CD14-positive monocyte (primary cell): ENCODE data around the gene MED27. TPM values are rescaled to one million over a fixed set of nuclear protein-coding genes. Genes with fewer than 3 reads are reported as not detected.

Experiments
- DNase-seq, 3 donors: peaks; one replicate each; pipeline ENCODE4 v3.0.0-alpha.2; 2011 to 2022
- H2AFZ ChIP-seq: 2 replicates; pipeline ENCODE4 v1.6.0; 2012; ENCODE audit warnings: mild to moderate bottlenecking, low read depth, low read length, inconsistent platforms; ENCODE audit not compliant: insufficient read depth, poor library complexity, severe bottlenecking
- H3K27ac ChIP-seq, 2 donors: 1 replicate in 1 of 2; 2 replicates in 1 of 2; pipeline ENCODE4 v1.5.1; 2012 to 2013; ENCODE audit warnings: low read length in 2 of 2, control low read depth in 1 of 2, inconsistent platforms in 1 of 2, low read depth in 1 of 2, mild to moderate bottlenecking in 1 of 2
- H3K27me3 ChIP-seq, 2 donors: one replicate each; pipeline versions ENCODE4 v1.6.0 to v1.6.1; 2011 to 2013; ENCODE audit warnings: low read length in 2 of 2; ENCODE audit not compliant: control insufficient read depth in 2 of 2, insufficient read depth in 2 of 2
- H3K36me3 ChIP-seq, 2 donors: replicated peaks in 1 of 2; 1 replicate in 1 of 2; 2 replicates in 1 of 2; pipeline versions ENCODE4 v1.5.1 to v1.6.1; 2012 to 2013; ENCODE audit warnings: low read length in 2 of 2, control low read depth in 1 of 2, inconsistent platforms in 1 of 2, mild to moderate bottlenecking in 1 of 2; ENCODE audit not compliant: insufficient read depth in 2 of 2, control insufficient read depth in 1 of 2
- H3K4me1 ChIP-seq, 2 donors: 1 replicate in 1 of 2; 2 replicates in 1 of 2; pipeline versions ENCODE4 v1.5.1 to v1.6.1; 2012 to 2013; ENCODE audit warnings: low read length in 2 of 2, control low read depth in 1 of 2, inconsistent platforms in 1 of 2, mild to moderate bottlenecking in 1 of 2, moderate library complexity in 1 of 2; ENCODE audit not compliant: insufficient read depth in 2 of 2, control insufficient read depth in 1 of 2
- H3K4me2 ChIP-seq: replicated peaks from 2 replicates; pipeline ENCODE3; 2012; ENCODE audit warnings: low read length, moderate library complexity, mild to moderate bottlenecking; ENCODE audit not compliant: poor library complexity, severe bottlenecking; ENCODE audit errors: extremely low read depth
- H3K4me3 ChIP-seq, 3 experiments: fragments of 200-600 bp in 1 of 3; sonication (generic) in 1 of 3; replicated peaks in 1 of 3; 1 replicate in 2 of 3; 2 replicates in 1 of 3; pipeline ENCODE4 v1.5.1; 2011 to 2013; ENCODE audit warnings: low read length in 3 of 3, mild to moderate bottlenecking in 3 of 3, control low read depth in 2 of 3, low read depth in 2 of 3, inconsistent platforms in 1 of 3, moderate library complexity in 1 of 3
- H3K79me2 ChIP-seq: 2 replicates; pipeline ENCODE4 v1.6.0; 2012; ENCODE audit warnings: mild to moderate bottlenecking, control low read depth, inconsistent platforms, low read length, moderate library complexity; ENCODE audit not compliant: insufficient read depth
- H3K9ac ChIP-seq: 2 replicates; pipeline ENCODE4 v1.6.0; 2017; ENCODE audit warnings: low read length, mild to moderate bottlenecking; ENCODE audit not compliant: insufficient read depth, poor library complexity, severe bottlenecking
- H3K9me3 ChIP-seq, 2 donors: replicated peaks in 1 of 2; 1 replicate in 1 of 2; 2 replicates in 1 of 2; pipeline versions ENCODE4 v1.5.1 to v1.6.1; 2012 to 2013; ENCODE audit warnings: low read length in 2 of 2, control low read depth in 1 of 2; ENCODE audit not compliant: control insufficient read depth in 1 of 2, insufficient read depth in 1 of 2
- H4K20me1 ChIP-seq: 2 replicates; pipeline ENCODE4 v1.6.0; 2012; ENCODE audit warnings: mild to moderate bottlenecking, low read length, control low read depth, moderate library complexity; ENCODE audit not compliant: insufficient read depth
- H3K27ac Mint-ChIP-seq, 7 donors: one replicate each; pipeline ENCODE4 v1.8.0; 2020; ENCODE audit warnings: mild to moderate bottlenecking in 7 of 7, mixed read lengths in 7 of 7, moderate library complexity in 6 of 7, inconsistent platforms in 2 of 7
- H3K27me3 Mint-ChIP-seq, 3 donors: one replicate each; pipeline ENCODE4 v1.8.0; 2021 to 2022; ENCODE audit warnings: low read depth in 3 of 3, mild to moderate bottlenecking in 3 of 3, mixed read lengths in 3 of 3, moderate library complexity in 3 of 3, inconsistent platforms in 1 of 3
- H3K36me3 Mint-ChIP-seq, 2 donors: one replicate each; pipeline ENCODE4 v1.8.0; 2020; ENCODE audit warnings: mixed read lengths in 2 of 2, inconsistent platforms in 1 of 2, mild to moderate bottlenecking in 1 of 2
- H3K4me1 Mint-ChIP-seq: one replicate; pipeline ENCODE4 v1.8.0; 2020; ENCODE audit warnings: mild to moderate bottlenecking, mixed read lengths
- H3K4me3 Mint-ChIP-seq, 2 donors: one replicate each; pipeline ENCODE4 v1.8.0; 2020; ENCODE audit warnings: mild to moderate bottlenecking in 2 of 2, mixed read lengths in 2 of 2, moderate library complexity in 1 of 2
- H3K9me3 Mint-ChIP-seq, 7 donors: one replicate each; pipeline ENCODE4 v1.8.0; 2020 to 2022; ENCODE audit warnings: mixed read lengths in 7 of 7, mild to moderate bottlenecking in 6 of 7, moderate library complexity in 6 of 7, inconsistent platforms in 2 of 7
- WGBS: methylation state at CpG from one replicate; pipeline ENCODE4 v1.1.5; 2013; ENCODE audit warnings: missing lambda C conversion rate; ENCODE audit not compliant: insufficient coverage; 5-methylcytosine and 5-hydroxymethylcytosine counted together
- intact Hi-C, 2 donors: fragments of 100-400 bp; cut with micrococcal nuclease; formaldehyde crosslinking; loops; one replicate each; pipeline versions ENCODE4 v1.15.0 to v1.15.1; 2023
- polyA plus RNA-seq, 3 donors: library from polyadenylated mRNA; depleted of rRNA in 1 of 3; unstranded in 2 of 3; stranded (reverse) in 1 of 3; fragments of 300-500 nt in 2 of 3; fragments of >200 nt in 1 of 3; fragmentation: Illumina TruSeq in 2 of 3; gene quantifications; 1 replicate in 2 of 3; 2 replicates in 1 of 3; pipeline ENCODE4 v1.2.3, GENCODE V29; 2012 to 2021
- TF ChIP-seq, protein P1 (sequence below): fragments of 200-600 bp; IDR thresholded peaks from one replicate; pipeline ENCODE4 v1.8.0; 2022; ENCODE audit warnings: antibody characterized with exemption, mild to moderate bottlenecking

The MED27 gene
- polyA plus RNA-seq, 3 donors = 14.0 to 26.9 (median 25.8) TPM

DNA sequence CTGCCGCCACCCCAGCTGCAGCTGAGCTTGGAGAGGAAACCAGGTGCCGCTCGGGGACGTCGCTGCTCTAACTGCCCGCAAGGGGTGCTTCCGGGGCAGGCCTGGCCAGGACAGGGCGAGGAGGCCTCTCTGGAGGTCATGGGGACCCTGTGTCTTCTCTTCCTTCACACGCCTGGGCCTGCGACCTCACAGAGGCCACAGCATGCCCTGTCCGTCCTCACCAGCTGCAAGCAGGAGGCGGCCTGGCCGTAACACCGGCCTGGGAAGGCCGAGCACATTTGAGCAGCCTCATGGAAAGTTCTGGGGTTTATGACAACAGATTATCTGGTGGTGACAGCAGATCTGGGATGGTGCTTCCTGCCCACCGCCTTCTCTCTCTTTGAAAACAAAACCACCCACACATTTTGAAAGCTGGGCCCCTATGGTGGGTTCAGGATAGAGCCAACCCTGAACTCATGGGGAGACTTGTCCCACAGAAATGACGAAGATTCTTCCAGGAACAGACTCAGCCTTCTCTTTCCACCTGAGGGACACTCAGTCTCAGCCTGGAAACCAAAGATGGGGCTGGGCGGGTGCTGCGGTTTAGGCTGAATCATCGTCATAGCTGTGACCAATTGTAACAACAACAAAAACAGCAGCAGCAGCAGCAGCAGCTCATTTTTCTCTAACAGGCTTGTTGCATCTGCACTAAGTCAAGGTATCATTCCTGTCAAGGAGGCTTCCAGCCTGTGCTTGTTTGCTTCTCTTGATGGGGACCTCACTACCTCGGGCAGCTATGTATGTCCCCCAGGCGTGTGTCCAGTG, 240.2 kb downstream of the MED27 start:
- intact Hi-C loops = no loop called here
- no peak for DNase-seq
- H3K4me1 Mint-ChIP-seq = no peaks in the 10 kb centered on the region
- Histone ChIP-seq H3K4me1 (no peaks in the 10 kb centered on the region), H3K27me3 (no peaks in the 10 kb centered on the region), H4K20me1 (no peaks in the 10 kb centered on the region), H3K79me2 (no peaks in the 10 kb centered on the region), H3K36me3 (no peaks in the 10 kb centered on the region), H2AFZ (no peak overlapping the region), H3K9me3 (peaks cover 2% of the 10 kb centered on the region in 2 donors), H3K4me2 (no peak overlapping the region), H3K9ac (no peak overlapping the region), H3K27ac (no peak overlapping the region), H3K4me3 (no peak overlapping the region)
- H3K27me3 Mint-ChIP-seq = peaks cover 14 to 20% (median 19%) of the 10 kb centered on the region in 3 donors
- H3K9me3 Mint-ChIP-seq = peaks cover 0 to 7% (median 3%) of the 10 kb centered on the region in 7 donors
- H3K4me3 Mint-ChIP-seq = no peak overlapping the region
- TF ChIP-seq, protein P1, sequence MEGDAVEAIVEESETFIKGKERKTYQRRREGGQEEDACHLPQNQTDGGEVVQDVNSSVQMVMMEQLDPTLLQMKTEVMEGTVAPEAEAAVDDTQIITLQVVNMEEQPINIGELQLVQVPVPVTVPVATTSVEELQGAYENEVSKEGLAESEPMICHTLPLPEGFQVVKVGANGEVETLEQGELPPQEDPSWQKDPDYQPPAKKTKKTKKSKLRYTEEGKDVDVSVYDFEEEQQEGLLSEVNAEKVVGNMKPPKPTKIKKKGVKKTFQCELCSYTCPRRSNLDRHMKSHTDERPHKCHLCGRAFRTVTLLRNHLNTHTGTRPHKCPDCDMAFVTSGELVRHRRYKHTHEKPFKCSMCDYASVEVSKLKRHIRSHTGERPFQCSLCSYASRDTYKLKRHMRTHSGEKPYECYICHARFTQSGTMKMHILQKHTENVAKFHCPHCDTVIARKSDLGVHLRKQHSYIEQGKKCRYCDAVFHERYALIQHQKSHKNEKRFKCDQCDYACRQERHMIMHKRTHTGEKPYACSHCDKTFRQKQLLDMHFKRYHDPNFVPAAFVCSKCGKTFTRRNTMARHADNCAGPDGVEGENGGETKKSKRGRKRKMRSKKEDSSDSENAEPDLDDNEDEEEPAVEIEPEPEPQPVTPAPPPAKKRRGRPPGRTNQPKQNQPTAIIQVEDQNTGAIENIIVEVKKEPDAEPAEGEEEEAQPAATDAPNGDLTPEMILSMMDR = no peak
- no peaks in the 10 kb centered on the region for H3K36me3 Mint-ChIP-seq
- 93% methylated on average over 20 of the region's 22 CpGs for WGBS
- H3K27ac Mint-ChIP-seq = peak overlapping the region in 1 of 7 donors; percentile 14

DNA sequence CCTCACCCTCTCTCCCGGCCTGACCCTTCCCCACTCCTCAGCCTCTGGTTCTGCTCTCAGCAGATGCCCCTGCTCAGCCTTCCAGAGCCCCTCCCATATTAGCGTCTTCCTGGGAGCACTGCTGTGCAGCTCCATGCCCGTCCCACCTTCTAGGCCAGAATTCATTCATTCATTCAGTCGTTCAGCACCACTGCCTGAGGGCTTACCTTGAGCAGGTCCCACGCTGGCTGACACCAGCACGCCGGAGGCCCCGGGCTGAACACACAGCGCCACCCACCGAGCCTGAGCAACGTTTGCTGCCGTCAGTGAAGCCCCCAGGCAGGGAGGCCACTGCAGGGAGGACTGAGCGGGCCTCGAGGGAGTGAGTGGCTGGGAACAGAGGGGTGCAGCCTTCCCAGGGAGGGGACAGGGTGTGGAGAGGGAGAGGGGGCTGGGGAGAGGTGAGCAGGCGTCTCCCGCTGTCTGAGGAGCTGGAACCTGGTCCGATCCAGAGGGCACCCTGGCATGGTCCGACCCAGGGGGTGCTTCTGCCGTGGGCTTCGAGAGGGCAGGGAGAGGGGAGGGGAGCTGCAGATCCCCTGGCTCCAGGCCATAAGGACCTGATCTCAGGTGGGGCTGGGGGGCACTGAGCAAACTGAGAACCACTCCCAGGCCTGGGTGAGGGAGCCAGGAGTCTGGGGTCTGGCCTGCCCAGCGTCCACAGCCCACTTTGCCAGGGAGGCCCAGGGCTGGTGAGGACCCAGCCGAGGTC, 241.0 kb downstream of the MED27 start:
- H3K4me3 Mint-ChIP-seq = no peak overlapping the region
- no peak overlapping the region for H3K9ac ChIP-seq
- H3K27me3 ChIP-seq = no peaks in the 10 kb centered on the region
- H3K36me3 ChIP-seq = no peaks in the 10 kb centered on the region
- 76% methylated on average over 21 of the region's 22 CpGs for WGBS
- no peaks in the 10 kb centered on the region for H3K4me1 ChIP-seq
- no peak overlapping the region for H3K4me2 ChIP-seq
- no peak overlapping the region for H3K27ac Mint-ChIP-seq
- H3K36me3 Mint-ChIP-seq = no peaks in the 10 kb centered on the region
- no peak overlapping the region for H3K4me3 ChIP-seq
- H3K9me3 Mint-ChIP-seq = peaks cover 5 to 15% (median 10%) of the 10 kb centered on the region in 7 donors
- peaks cover 10% of the 10 kb centered on the region in 2 donors for H3K9me3 ChIP-seq
- TF ChIP-seq, protein P1 = no peak
- H3K27me3 Mint-ChIP-seq = peaks cover 14 to 22% (median 19%) of the 10 kb centered on the region in 3 donors
- no peaks in the 10 kb centered on the region for H3K79me2 ChIP-seq
- no peak overlapping the region for H3K27ac ChIP-seq
- no peaks in the 10 kb centered on the region for H4K20me1 ChIP-seq
- no peak for DNase-seq
- H2AFZ ChIP-seq = no peak overlapping the region
- intact Hi-C loops = no loop called here
- no peaks in the 10 kb centered on the region for H3K4me1 Mint-ChIP-seq
